CD14-positive monocyte (primary cell): ENCODE results near the gene GALNT15. TPM values are rescaled to one million over a fixed set of nuclear protein-coding genes. Genes with fewer than 3 reads are reported as not detected.

Experiments used
- DNase-seq, 3 donors: peaks; one replicate each; pipeline ENCODE4 v3.0.0-alpha.2; 2011 to 2022
- H2AFZ ChIP-seq: 2 replicates; pipeline ENCODE4 v1.6.0; 2012; ENCODE audit warnings: mild to moderate bottlenecking, low read depth, low read length, inconsistent platforms; ENCODE audit not compliant: insufficient read depth, poor library complexity, severe bottlenecking
- H3K27ac ChIP-seq, 2 donors: 1 replicate in 1 of 2; 2 replicates in 1 of 2; pipeline ENCODE4 v1.5.1; 2012 to 2013; ENCODE audit warnings: low read length in 2 of 2, control low read depth in 1 of 2, inconsistent platforms in 1 of 2, low read depth in 1 of 2, mild to moderate bottlenecking in 1 of 2
- H3K27me3 ChIP-seq, 2 donors: one replicate each; pipeline versions ENCODE4 v1.6.0 to v1.6.1; 2011 to 2013; ENCODE audit warnings: low read length in 2 of 2; ENCODE audit not compliant: control insufficient read depth in 2 of 2, insufficient read depth in 2 of 2
- H3K36me3 ChIP-seq, 2 donors: replicated peaks in 1 of 2; 1 replicate in 1 of 2; 2 replicates in 1 of 2; pipeline versions ENCODE4 v1.5.1 to v1.6.1; 2012 to 2013; ENCODE audit warnings: low read length in 2 of 2, control low read depth in 1 of 2, inconsistent platforms in 1 of 2, mild to moderate bottlenecking in 1 of 2; ENCODE audit not compliant: insufficient read depth in 2 of 2, control insufficient read depth in 1 of 2
- H3K4me1 ChIP-seq, 2 donors: 1 replicate in 1 of 2; 2 replicates in 1 of 2; pipeline versions ENCODE4 v1.5.1 to v1.6.1; 2012 to 2013; ENCODE audit warnings: low read length in 2 of 2, control low read depth in 1 of 2, inconsistent platforms in 1 of 2, mild to moderate bottlenecking in 1 of 2, moderate library complexity in 1 of 2; ENCODE audit not compliant: insufficient read depth in 2 of 2, control insufficient read depth in 1 of 2
- H3K4me2 ChIP-seq: replicated peaks from 2 replicates; pipeline ENCODE3; 2012; ENCODE audit warnings: low read length, moderate library complexity, mild to moderate bottlenecking; ENCODE audit not compliant: poor library complexity, severe bottlenecking; ENCODE audit errors: extremely low read depth
- H3K4me3 ChIP-seq, 3 experiments: fragments of 200-600 bp in 1 of 3; sonication (generic) in 1 of 3; replicated peaks in 1 of 3; 1 replicate in 2 of 3; 2 replicates in 1 of 3; pipeline ENCODE4 v1.5.1; 2011 to 2013; ENCODE audit warnings: low read length in 3 of 3, mild to moderate bottlenecking in 3 of 3, control low read depth in 2 of 3, low read depth in 2 of 3, inconsistent platforms in 1 of 3, moderate library complexity in 1 of 3
- H3K79me2 ChIP-seq: 2 replicates; pipeline ENCODE4 v1.6.0; 2012; ENCODE audit warnings: mild to moderate bottlenecking, control low read depth, inconsistent platforms, low read length, moderate library complexity; ENCODE audit not compliant: insufficient read depth
- H3K9ac ChIP-seq: 2 replicates; pipeline ENCODE4 v1.6.0; 2017; ENCODE audit warnings: low read length, mild to moderate bottlenecking; ENCODE audit not compliant: insufficient read depth, poor library complexity, severe bottlenecking
- H3K9me3 ChIP-seq, 2 donors: replicated peaks in 1 of 2; 1 replicate in 1 of 2; 2 replicates in 1 of 2; pipeline versions ENCODE4 v1.5.1 to v1.6.1; 2012 to 2013; ENCODE audit warnings: low read length in 2 of 2, control low read depth in 1 of 2; ENCODE audit not compliant: control insufficient read depth in 1 of 2, insufficient read depth in 1 of 2
- H4K20me1 ChIP-seq: 2 replicates; pipeline ENCODE4 v1.6.0; 2012; ENCODE audit warnings: mild to moderate bottlenecking, low read length, control low read depth, moderate library complexity; ENCODE audit not compliant: insufficient read depth
- H3K27ac Mint-ChIP-seq, 7 donors: one replicate each; pipeline ENCODE4 v1.8.0; 2020; ENCODE audit warnings: mild to moderate bottlenecking in 7 of 7, mixed read lengths in 7 of 7, moderate library complexity in 6 of 7, inconsistent platforms in 2 of 7
- H3K27me3 Mint-ChIP-seq, 3 donors: one replicate each; pipeline ENCODE4 v1.8.0; 2021 to 2022; ENCODE audit warnings: low read depth in 3 of 3, mild to moderate bottlenecking in 3 of 3, mixed read lengths in 3 of 3, moderate library complexity in 3 of 3, inconsistent platforms in 1 of 3
- H3K36me3 Mint-ChIP-seq, 2 donors: one replicate each; pipeline ENCODE4 v1.8.0; 2020; ENCODE audit warnings: mixed read lengths in 2 of 2, inconsistent platforms in 1 of 2, mild to moderate bottlenecking in 1 of 2
- H3K4me1 Mint-ChIP-seq: one replicate; pipeline ENCODE4 v1.8.0; 2020; ENCODE audit warnings: mild to moderate bottlenecking, mixed read lengths
- H3K4me3 Mint-ChIP-seq, 2 donors: one replicate each; pipeline ENCODE4 v1.8.0; 2020; ENCODE audit warnings: mild to moderate bottlenecking in 2 of 2, mixed read lengths in 2 of 2, moderate library complexity in 1 of 2
- H3K9me3 Mint-ChIP-seq, 7 donors: one replicate each; pipeline ENCODE4 v1.8.0; 2020 to 2022; ENCODE audit warnings: mixed read lengths in 7 of 7, mild to moderate bottlenecking in 6 of 7, moderate library complexity in 6 of 7, inconsistent platforms in 2 of 7
- WGBS: methylation state at CpG from one replicate; pipeline ENCODE4 v1.1.5; 2013; ENCODE audit warnings: missing lambda C conversion rate; ENCODE audit not compliant: insufficient coverage; 5-methylcytosine and 5-hydroxymethylcytosine counted together
- intact Hi-C, 2 donors: fragments of 100-400 bp; cut with micrococcal nuclease; formaldehyde crosslinking; loops; one replicate each; pipeline versions ENCODE4 v1.15.0 to v1.15.1; 2023
- polyA plus RNA-seq, 3 donors: library from polyadenylated mRNA; depleted of rRNA in 1 of 3; unstranded in 2 of 3; stranded (reverse) in 1 of 3; fragments of 300-500 nt in 2 of 3; fragments of >200 nt in 1 of 3; fragmentation: Illumina TruSeq in 2 of 3; gene quantifications; 1 replicate in 2 of 3; 2 replicates in 1 of 3; pipeline ENCODE4 v1.2.3, GENCODE V29; 2012 to 2021
- TF ChIP-seq, protein P1 (sequence below): fragments of 200-600 bp; IDR thresholded peaks from one replicate; pipeline ENCODE4 v1.8.0; 2022; ENCODE audit warnings: antibody characterized with exemption, mild to moderate bottlenecking

The GALNT15 gene
- polyA plus RNA-seq, 3 donors = not detected

- Histone ChIP-seq H3K4me1 (peaks cover 2 to 10% of the 10 kb centered on the region in 2 donors), H2AFZ (no peak overlapping the region), H3K27ac (no peak overlapping the region), H3K4me3 (no peak overlapping the region), H3K79me2 (no peaks in the 10 kb centered on the region), H3K4me2 (no peak overlapping the region), H3K9ac (no peak overlapping the region), H3K27me3 (no peaks in the 10 kb centered on the region), H3K9me3 (no peaks in the 10 kb centered on the region), H4K20me1 (no peaks in the 10 kb centered on the region), H3K36me3 (no peaks in the 10 kb centered on the region)
- H3K27ac Mint-ChIP-seq = no peak overlapping the region
- H3K9me3 Mint-ChIP-seq = peaks cover 2 to 18% (median 11%) of the 10 kb centered on the region in 7 donors
- no peaks in the 10 kb centered on the region for H3K36me3 Mint-ChIP-seq
- WGBS = 100% methylated on average over 2 of the region's 2 CpGs
- peaks cover 13% of the 10 kb centered on the region for H3K4me1 Mint-ChIP-seq
- DNase-seq = no peak
- TF ChIP-seq, protein P1, sequence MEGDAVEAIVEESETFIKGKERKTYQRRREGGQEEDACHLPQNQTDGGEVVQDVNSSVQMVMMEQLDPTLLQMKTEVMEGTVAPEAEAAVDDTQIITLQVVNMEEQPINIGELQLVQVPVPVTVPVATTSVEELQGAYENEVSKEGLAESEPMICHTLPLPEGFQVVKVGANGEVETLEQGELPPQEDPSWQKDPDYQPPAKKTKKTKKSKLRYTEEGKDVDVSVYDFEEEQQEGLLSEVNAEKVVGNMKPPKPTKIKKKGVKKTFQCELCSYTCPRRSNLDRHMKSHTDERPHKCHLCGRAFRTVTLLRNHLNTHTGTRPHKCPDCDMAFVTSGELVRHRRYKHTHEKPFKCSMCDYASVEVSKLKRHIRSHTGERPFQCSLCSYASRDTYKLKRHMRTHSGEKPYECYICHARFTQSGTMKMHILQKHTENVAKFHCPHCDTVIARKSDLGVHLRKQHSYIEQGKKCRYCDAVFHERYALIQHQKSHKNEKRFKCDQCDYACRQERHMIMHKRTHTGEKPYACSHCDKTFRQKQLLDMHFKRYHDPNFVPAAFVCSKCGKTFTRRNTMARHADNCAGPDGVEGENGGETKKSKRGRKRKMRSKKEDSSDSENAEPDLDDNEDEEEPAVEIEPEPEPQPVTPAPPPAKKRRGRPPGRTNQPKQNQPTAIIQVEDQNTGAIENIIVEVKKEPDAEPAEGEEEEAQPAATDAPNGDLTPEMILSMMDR = no peak
- H3K4me3 Mint-ChIP-seq = no peak overlapping the region
- intact Hi-C loops = no loop called here
- no peaks in the 10 kb centered on the region for H3K27me3 Mint-ChIP-seq
These were observed 48.1 kb downstream of the GALNT15 start for GRCh38 chr3:16222547-16222946.

GRCh38 chr3:16224325-16224724 lies 49.8 kb downstream of the GALNT15 start:
- Histone ChIP-seq H3K27ac (no peak overlapping the region), H3K9ac (no peak overlapping the region), H3K79me2 (no peaks in the 10 kb centered on the region), H3K36me3 (no peaks in the 10 kb centered on the region), H3K4me1 (peaks cover 2 to 10% of the 10 kb centered on the region in 2 donors), H3K4me3 (no peak overlapping the region), H3K4me2 (no peak overlapping the region), H3K27me3 (no peaks in the 10 kb centered on the region), H2AFZ (no peak overlapping the region), H4K20me1 (no peaks in the 10 kb centered on the region), H3K9me3 (no peaks in the 10 kb centered on the region)
- no peak for DNase-seq
- H3K36me3 Mint-ChIP-seq = no peaks in the 10 kb centered on the region
- H3K9me3 Mint-ChIP-seq = peaks cover 2 to 18% (median 11%) of the 10 kb centered on the region in 7 donors
- 85% methylated on average over 2 of the region's 2 CpGs for WGBS
- H3K4me3 Mint-ChIP-seq = no peak overlapping the region
- intact Hi-C loops = no loop called here
- H3K27me3 Mint-ChIP-seq = no peaks in the 10 kb centered on the region
- peaks cover 13% of the 10 kb centered on the region for H3K4me1 Mint-ChIP-seq
- TF ChIP-seq, protein P1 = no peak
- no peak overlapping the region for H3K27ac Mint-ChIP-seq
